Fibroblast of mammary gland (primary cell): ENCODE data around the gene ARG2.

Source experiments
- DNase-seq: peaks from one replicate; pipeline ENCODE4 v3.0.0-alpha.2; 2010; ENCODE audit warnings: low read depth
- H3K4me3 ChIP-seq: 2 replicates; pipeline ENCODE4 v1.5.1; 2011; ENCODE audit warnings: low read depth, mild to moderate bottlenecking, low read length, moderate library complexity; ENCODE audit not compliant: control insufficient read depth
- TF ChIP-seq, protein P1 (sequence below): conservative IDR thresholded peaks from 2 replicates; pipeline ENCODE4 v1.5.1; 2011; ENCODE audit warnings: low read depth, low read length, inconsistent platforms; ENCODE audit not compliant: control insufficient read depth, insufficient read depth

The ARG2 gene

DNA sequence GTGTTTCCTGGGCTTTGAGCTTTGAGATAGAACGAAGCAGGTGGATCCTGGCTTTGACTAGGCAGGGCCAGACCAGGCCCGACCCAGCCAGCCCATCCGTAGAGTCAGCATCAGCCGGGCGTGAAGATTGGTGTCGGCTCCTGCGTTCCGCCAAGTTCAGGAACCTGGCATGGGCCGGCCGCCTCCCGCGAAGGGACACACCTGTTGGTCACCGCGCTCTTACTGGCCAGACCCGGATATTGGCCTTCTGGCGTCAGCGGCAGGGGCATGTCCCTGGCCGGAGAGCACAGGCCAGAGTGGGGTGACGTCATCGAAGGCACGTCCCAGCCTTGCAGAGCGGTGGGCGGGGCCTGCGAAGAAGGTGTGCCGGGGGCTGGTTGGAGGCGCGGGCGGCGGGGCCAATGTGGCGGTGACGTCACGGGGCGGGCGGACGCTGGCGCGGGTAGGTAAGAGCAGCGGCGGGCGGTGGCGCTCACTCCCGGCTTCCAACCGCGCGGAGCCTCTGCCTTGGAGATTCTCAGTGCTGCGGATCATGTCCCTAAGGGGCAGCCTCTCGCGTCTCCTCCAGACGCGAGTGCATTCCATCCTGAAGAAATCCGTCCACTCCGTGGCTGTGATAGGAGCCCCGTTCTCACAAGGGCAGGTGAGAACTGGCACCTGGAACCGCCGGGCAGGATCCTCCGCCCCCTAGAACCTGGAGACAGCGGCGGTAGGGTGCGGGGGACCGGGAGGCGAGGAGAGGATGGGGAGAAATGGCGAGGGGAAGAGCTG is at the start of gene ARG2:
Gene ARG2, plus strand, starts transcription at position 475 of the 771 bp plus-strand sequence. Its CDS starts 58 bp downstream, at position 533.
- TF ChIP-seq, protein P1, sequence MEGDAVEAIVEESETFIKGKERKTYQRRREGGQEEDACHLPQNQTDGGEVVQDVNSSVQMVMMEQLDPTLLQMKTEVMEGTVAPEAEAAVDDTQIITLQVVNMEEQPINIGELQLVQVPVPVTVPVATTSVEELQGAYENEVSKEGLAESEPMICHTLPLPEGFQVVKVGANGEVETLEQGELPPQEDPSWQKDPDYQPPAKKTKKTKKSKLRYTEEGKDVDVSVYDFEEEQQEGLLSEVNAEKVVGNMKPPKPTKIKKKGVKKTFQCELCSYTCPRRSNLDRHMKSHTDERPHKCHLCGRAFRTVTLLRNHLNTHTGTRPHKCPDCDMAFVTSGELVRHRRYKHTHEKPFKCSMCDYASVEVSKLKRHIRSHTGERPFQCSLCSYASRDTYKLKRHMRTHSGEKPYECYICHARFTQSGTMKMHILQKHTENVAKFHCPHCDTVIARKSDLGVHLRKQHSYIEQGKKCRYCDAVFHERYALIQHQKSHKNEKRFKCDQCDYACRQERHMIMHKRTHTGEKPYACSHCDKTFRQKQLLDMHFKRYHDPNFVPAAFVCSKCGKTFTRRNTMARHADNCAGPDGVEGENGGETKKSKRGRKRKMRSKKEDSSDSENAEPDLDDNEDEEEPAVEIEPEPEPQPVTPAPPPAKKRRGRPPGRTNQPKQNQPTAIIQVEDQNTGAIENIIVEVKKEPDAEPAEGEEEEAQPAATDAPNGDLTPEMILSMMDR, result no peak
- DNase-seq, result peak; percentile 89
- peak within 1 kb of the TSS; percentile 66 for H3K4me3 ChIP-seq

DNA sequence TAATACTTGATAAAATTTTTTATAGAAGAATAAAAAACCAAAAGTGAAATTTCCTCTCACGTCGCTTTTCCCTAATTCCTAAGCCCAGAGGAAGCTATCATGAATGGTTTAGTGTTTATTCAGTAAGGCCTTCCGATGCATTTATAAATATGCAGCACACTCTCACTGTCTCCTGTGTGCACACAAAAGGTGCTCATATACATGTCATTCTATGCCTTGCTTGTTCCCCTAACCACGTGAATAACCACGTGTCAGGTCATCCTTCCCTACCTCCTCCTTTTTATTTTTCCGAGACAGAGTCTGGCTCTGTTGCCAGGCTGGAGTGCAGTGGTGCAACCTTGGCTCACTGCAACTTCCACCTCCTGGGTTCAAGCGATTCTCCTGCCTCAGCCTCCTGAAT is 49.3 kb upstream of the ARG2 start:
- no peak for DNase-seq
- TF ChIP-seq, protein P1, result no peak
- no peak overlapping the region for H3K4me3 ChIP-seq

DNA sequence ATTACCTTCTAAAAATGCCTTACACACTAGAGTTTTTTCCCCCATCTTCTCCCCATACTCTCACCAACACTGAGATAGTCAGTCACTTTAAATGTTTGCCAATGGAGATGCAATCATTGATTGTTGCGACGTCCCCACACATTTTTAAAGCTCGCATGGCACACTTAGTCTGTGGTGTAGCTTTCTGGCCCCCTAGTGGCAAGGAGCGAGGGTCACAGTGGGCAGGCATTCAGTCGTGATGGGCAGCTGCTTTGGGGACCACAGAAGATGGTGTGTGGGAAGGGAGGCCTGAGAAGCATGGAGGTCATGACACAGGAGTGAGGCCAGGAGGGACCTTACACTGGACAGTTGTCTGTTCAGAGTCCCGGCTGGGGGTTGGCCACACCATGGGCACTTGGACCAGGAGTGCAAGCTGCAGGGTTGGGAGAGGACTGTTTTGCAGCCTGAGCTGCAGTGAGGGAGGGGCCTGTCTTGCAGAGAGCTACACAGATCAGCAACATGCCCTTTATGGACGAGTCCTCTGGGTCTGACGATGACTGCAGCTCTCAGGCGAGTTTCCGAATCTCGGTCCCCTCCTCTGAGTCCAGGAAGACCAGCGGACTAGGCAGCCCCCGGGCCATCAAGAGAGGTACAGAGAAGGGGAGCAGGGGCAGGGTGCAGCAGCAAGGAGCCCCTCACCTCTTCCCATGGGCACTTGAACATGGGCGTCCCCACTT is 48.3 kb upstream of the ARG2 start:
- peak; percentile 52 for DNase-seq
- no peak overlapping the region for H3K4me3 ChIP-seq
- TF ChIP-seq, protein P1, result peak; percentile 89

DNA sequence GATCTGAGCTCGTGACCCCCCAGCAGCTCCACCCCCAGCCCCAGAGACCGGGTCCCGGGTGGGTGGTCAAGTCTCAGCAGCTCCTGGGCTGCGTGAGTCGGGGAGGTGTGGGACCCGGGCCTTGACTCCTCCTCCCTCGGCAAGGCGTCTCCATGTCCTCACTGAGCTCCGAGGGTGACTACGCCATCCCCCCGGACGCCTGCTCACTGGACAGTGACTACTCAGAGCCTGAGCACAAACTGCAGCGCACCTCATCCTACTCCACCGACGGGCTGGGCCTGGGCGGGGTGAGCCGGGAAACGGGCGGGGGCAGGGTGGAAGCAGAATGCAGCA is 47.8 kb upstream of the ARG2 start:
- TF ChIP-seq, protein P1, result no peak
- no peak overlapping the region for H3K4me3 ChIP-seq
- DNase-seq, result no peak

DNA sequence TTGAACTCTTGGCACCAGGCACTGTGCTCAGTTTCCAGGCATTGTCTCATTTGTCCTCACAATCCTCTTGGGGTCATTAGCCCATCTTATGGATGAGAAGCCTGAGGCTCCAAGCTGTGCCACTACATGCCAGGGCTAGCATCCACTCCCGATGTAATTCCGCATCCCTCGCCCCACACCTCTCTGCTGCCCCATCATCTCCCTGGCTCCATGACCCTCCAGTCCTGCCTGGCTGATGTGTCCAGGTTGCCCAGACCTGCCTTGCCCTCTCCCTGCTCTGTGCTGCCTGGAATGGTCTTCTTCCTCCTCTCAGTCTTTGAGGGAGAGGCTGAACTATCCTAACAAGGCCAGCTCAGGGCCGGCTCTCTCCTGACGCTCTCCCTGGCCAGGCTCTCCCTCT is 47.1 kb upstream of the ARG2 start:
- TF ChIP-seq, protein P1, result no peak
- no peak overlapping the region for H3K4me3 ChIP-seq
- DNase-seq, result no peak

DNA sequence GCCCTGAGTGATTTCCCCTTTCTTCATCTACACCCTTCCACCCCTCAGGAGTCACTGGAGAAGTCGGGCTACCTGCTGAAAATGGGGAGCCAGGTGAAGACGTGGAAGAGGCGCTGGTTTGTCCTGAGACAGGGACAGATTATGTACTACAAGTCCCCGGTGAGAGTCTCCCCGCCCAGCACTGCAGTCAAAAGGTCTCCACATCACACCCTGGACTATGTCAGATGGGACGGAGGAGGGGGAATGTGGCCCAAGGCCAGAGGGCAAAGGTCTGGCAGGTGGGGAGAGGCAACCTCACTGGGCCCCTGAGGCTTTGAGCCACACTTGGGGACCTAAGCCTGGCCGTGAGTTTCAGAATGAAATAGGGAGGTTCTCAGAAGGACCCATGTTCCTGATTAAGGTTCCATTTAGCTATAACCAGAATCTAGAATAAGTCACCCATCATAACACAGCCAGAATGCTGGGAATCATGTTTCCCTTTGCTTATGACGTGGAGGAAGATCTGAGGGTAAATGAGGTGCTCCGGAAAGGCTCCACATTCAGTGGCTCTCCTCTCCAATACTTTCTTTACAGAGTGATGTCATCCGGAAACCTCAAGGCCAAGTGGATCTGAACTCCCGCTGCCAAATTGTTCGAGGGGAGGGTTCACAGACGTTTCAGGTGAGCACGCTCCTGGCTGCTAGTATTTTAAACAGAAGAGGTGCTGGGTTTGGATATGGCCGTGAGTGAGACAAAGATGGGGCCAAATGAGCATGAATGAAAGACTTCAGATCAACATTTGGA is 46.3 kb upstream of the ARG2 start:
- TF ChIP-seq, protein P1, result no peak
- no peak for DNase-seq
- no peak overlapping the region for H3K4me3 ChIP-seq
